PC-3 (cell line): ENCODE results near the gene PIEZO1.

ENCODE experiments used
- CTCF ChIP-seq: fragments of 300-600 bp; sonication (generic); conservative IDR thresholded peaks from 2 replicates; pipeline ENCODE4 v1.5.1; 2017; ENCODE audit warnings: antibody characterized with exemption, low read depth, mild to moderate bottlenecking, low read length
- EZH2 ChIP-seq: fragments of 300-600 bp; sonication (generic); IDR thresholded peaks from one replicate; pipeline ENCODE4 v1.6.1; 2017; ENCODE audit warnings: antibody characterized with exemption, mild to moderate bottlenecking, low read length; ENCODE audit not compliant: unreplicated experiment

- TF ChIP-seq CTCF (no peak), EZH2 (no peak)
Measured at GRCh38 chr16:88719933-88720296, 65.1 kb downstream of the PIEZO1 start.
